ENCODE measurements around the gene SNRNP40. TPM values are rescaled to one million over a fixed set of nuclear protein-coding genes. Genes with fewer than 3 reads are reported as not detected.

SNRNP40 gene
- total and polyA plus RNA-seq, 2 of the 13 experiments (the other 11 are each of a cell fraction or from before 2014, with no cell fraction given): 51.0 to 147 TPM

- in situ Hi-C loops (cut with HindIII; ENCODE audit: extremely low pct_ligation_motif_present, low pct_unique_long_range_greater_than_20kb): no loop called here
These were observed 66.2 kb downstream of the SNRNP40 start for GRCh38 chr1:31230378-31230777.

More at GRCh38 chr1:31230378-31230777, 66.2 kb downstream of the SNRNP40 start:
- Histone ChIP-seq H3K36me3 (replicated peaks in 1 of 2; ENCODE audit: control insufficient read depth in 1 of 2, insufficient read depth in 2 of 2, low read length in 2 of 2) (no peaks in the 10 kb centered on the region), H2AFZ (ENCODE audit: low read length) (no peak overlapping the region), H3K27me3 (ENCODE audit: control insufficient read depth in 1 of 2, insufficient read depth in 2 of 2, low read length in 2 of 2) (peaks cover 1 to 12% of the 10 kb centered on the region in 2 experiments; a peak in 3 of 5 replicates), H4K20me1 (ENCODE audit: insufficient read depth, low read length) (no peaks in the 10 kb centered on the region), H3K9me3 (ENCODE audit: low read length) (no peaks in the 10 kb centered on the region), H3K4me1 (ENCODE audit: insufficient read depth, low read length) (no peaks in the 10 kb centered on the region), H3K27ac (ENCODE audit: extremely low read length, insufficient read depth, low read length) (no peak overlapping the region), H3K4me3 (replicated peaks in 1 of 3; ENCODE audit: insufficient read depth in 1 of 3, low read depth in 2 of 3, low read length in 3 of 3) (no peak overlapping the region), H3K9ac (ENCODE audit: insufficient read depth, low read depth, low read length) (no peak overlapping the region), H3K79me2 (ENCODE audit: insufficient read depth, low read length) (no peaks in the 10 kb centered on the region), H3K4me2 (ENCODE audit: low read depth, low read length) (no peak overlapping the region)
- POLR2A ChIA-PET: no interaction called here
- intact Hi-C loops (cut with micrococcal nuclease; ENCODE audit: unreplicated experiment): no loop called here
- 0% methylated on average over 3 of the region's 3 CpGs for WGBS (ENCODE audit: low lambda C conversion rate)
- TF ChIP-seq, protein P1, sequence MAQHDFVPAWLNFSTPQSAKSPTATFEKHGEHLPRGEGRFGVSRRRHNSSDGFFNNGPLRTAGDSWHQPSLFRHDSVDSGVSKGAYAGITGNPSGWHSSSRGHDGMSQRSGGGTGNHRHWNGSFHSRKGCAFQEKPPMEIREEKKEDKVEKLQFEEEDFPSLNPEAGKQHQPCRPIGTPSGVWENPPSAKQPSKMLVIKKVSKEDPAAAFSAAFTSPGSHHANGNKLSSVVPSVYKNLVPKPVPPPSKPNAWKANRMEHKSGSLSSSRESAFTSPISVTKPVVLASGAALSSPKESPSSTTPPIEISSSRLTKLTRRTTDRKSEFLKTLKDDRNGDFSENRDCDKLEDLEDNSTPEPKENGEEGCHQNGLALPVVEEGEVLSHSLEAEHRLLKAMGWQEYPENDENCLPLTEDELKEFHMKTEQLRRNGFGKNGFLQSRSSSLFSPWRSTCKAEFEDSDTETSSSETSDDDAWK (CRISPR knock-in tag; IDR thresholded peaks at IDR 0.05): no peak
- no peak for TF ChIP-seq ZNF354B (CRISPR knock-in tag; IDR thresholded peaks at IDR 0.05)
- no peak for TF ChIP-seq JDP2 (CRISPR knock-in tag; IDR thresholded peaks at IDR 0.05; ENCODE audit: borderline replicate concordance)
- no peak for TF ChIP-seq MTA1 (CRISPR knock-in tag; IDR thresholded peaks at IDR 0.05; ENCODE audit: borderline replicate concordance)
- no peak for TF ChIP-seq ZNF780A (CRISPR knock-in tag; IDR thresholded peaks at IDR 0.05)
- no peak for TF ChIP-seq SSRP1 (CRISPR knock-in tag; IDR thresholded peaks at IDR 0.05)
- no peak for TF ChIP-seq MED1 (CRISPR knock-in tag; IDR thresholded peaks at IDR 0.05)
- no peak for TF ChIP-seq MIER2 (CRISPR knock-in tag; IDR thresholded peaks at IDR 0.05)
- no peak for TF ChIP-seq GMEB2 (CRISPR knock-in tag; IDR thresholded peaks at IDR 0.05; ENCODE audit: low read depth)
- no peak for TF ChIP-seq ZNF292 (CRISPR knock-in tag; IDR thresholded peaks at IDR 0.05; ENCODE audit: borderline replicate concordance, low read depth)
- TF ChIP-seq, protein P2, sequence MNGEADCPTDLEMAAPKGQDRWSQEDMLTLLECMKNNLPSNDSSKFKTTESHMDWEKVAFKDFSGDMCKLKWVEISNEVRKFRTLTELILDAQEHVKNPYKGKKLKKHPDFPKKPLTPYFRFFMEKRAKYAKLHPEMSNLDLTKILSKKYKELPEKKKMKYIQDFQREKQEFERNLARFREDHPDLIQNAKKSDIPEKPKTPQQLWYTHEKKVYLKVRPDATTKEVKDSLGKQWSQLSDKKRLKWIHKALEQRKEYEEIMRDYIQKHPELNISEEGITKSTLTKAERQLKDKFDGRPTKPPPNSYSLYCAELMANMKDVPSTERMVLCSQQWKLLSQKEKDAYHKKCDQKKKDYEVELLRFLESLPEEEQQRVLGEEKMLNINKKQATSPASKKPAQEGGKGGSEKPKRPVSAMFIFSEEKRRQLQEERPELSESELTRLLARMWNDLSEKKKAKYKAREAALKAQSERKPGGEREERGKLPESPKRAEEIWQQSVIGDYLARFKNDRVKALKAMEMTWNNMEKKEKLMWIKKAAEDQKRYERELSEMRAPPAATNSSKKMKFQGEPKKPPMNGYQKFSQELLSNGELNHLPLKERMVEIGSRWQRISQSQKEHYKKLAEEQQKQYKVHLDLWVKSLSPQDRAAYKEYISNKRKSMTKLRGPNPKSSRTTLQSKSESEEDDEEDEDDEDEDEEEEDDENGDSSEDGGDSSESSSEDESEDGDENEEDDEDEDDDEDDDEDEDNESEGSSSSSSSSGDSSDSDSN (CRISPR knock-in tag; IDR thresholded peaks at IDR 0.05): no peak
- no TSS peak for BruUV-seq (replicated peaks)
- ATAC-seq (no peak; the same call in 2 of the 3 replicates), DNase-seq (ENCODE audit: low spot score) (no peak), FAIRE-seq (no peak)
- CTCF ChIA-PET (ENCODE audit: low intra/inter-chr PET ratio, low total read pairs): interaction anchor here (1.5 kb wide), 1 partner anchor 46 kb away, joined by 4 read pairs; no protein-coding TSS in a partner anchor

Data from HepG2 (cell line).